GM19239 (cell line): Measurements from ENCODE around the gene MYOZ1.
"Not testable (repeated sequence)": the region's sequence is repeated elsewhere in the genome, so short reads cannot be mapped to it uniquely, and the experiment has no call there.

ENCODE experiments used
- DNase-seq: peaks from one replicate; pipeline ENCODE4 v3.0.0; 2011; ENCODE audit warnings: low spot score; ENCODE audit not compliant: insufficient read length
- FAIRE-seq: peaks from 2 replicates; lab custom pipeline; 2011; peaks lifted over from hg19 to GRCh38; lab: Jason Lieb, UNC

Gene MYOZ1

DNA sequence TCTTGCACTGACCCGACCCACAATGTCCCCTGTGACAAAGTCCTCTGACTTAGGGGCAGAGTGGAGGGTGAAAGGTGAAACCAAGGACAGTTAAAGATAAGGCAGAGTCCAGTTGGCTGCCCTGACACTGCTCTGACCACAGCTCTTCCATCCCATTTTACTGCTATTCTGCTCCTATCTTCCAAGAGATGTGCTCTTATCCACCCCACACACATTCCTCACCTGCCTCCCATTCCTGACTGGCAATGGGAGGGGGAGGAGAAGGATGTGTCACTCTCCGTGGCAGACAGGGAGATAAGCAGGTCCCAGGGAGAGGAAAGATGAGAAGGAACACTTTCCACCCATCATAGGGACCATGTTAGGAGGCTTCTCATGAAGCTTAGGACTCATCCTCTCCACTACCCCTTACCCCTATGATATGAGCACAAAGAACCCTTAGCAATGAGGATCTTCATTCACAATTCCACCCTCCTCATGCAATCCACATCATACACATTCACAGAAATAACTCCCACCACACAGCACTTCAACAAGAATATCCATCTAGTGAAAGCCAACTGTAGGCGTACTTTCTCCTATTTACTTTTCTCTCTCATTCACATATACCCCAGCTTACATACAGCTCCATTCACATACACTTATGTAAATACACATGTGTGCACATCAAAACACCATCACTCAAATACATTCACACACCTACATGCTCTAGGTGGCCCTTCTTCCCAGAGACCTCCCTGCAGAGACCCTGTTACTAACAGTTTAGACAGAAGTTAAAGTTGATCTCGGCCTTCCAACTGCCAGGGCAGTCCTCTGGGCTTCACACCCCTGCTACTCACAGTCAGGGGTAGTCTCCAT lies 7.9 kb upstream of the MYOZ1 start:
- no peak for DNase-seq
- FAIRE-seq: no peak

DNA sequence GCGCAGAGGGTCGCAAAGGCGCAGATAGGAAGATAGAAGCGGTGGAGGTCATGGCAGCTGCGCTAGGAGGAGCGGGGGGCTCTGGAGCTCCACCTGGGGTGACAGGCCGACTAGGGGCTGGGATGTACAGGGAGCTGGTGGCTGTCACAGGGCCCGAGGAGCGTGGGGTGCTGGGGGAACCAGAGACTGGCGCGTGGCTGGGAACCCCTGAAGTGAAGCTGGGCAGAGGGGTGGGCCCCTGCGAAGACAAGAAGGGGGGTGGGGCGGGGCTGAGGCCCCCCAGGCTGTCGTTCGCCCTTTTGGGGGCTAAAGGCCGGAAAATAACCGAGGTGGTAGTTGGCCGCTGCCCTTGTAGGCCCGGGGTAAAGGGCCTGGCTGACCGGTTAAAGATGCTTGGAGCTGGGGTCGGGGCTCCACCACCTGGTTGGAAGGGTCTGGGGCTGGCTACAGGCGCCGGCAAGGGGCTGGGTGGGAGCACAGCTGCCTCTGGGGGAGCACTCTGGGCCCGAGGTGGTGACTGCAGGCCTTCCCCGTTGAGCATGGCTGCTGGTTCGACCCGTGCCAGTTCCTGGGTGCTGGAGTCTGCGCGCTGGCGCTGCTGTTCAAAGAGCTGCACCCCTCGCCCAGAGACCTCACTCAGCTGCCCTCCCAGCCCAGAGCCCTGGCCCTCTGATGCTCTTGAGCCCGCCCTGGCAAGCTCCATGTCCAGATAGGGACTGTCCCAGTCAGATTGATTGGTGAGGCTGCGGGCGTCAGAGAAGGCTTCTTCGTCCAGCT lies 6.8 kb upstream of the MYOZ1 start:
- FAIRE-seq (no peak), DNase-seq (no peak)

- FAIRE-seq: no peak
- no peak for DNase-seq
These were observed 6.1 kb upstream of the MYOZ1 start for GRCh38 chr10:73647211-73647874.

DNA sequence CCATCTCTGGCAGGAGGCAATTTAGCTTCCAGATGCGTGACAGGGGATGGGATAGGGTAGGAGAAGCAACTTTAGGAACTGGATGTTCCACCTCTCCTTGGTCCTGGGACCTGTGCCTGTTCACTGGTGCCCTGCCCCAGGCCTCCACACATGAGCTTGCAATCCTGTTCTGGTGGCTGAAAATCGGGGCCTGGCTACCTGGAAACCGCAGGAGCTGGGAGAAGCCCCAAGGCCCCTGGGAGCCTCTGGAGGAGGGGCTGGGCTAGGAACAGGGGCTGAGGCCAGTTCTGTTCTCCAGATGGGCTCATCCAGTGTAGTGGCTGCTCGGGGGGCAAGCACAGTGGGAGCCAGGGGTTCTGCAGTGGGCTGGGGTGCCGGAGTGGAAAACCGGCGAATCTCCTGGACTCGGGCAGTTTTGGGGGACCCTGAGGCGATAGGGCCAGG lies 5.3 kb upstream of the MYOZ1 start:
- DNase-seq (no peak), FAIRE-seq (no peak)

DNA sequence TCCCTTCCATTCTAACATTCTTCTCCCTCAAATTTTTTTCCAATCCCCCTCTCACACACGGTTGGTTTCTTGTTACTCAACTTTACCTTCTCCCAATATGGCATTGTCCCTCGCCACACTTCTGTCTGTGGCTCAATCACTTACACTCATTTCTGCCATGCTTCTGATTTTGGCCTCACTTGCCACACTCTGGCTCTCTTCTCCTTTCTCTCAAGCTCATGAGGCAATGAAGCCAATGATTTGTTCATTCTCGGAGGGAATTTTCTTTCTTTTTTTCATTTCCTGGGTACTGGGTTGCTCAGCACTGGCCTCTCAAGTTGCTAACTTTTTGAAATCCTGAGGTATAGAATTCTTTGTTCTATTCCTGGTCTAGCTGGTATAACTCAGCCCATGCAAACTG lies 4.0 kb upstream of the MYOZ1 start:
- DNase-seq: no peak
- peak; percentile 40 for FAIRE-seq

- DNase-seq (no peak), FAIRE-seq (no peak)
These were observed 3.5 kb upstream of the MYOZ1 start for GRCh38 chr10:73644767-73645166.

GRCh38 chr10:73644015-73644743 lies 2.9 kb upstream of the MYOZ1 start:
- FAIRE-seq (peak; percentile 91), DNase-seq (peak; percentile 69)

DNA sequence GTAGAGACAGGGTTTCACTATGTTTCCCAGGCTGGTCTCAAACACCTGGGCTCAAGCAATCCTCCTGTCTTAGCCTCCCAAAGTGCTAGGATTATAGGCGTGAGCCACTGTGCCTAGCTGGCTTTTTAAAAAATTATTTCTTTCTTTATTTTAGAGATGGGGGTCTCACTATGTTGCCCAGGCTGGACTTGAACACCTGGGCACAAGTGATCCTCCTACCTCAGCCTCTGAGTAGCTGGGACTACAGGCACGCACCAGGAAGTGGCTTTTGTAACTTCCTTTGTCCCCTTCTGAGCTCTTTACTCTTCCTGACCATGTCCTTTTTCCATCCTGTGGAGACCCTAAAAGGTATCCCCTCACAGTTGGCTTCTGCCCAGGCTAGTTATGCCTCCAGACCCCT lies 2.1 kb upstream of the MYOZ1 start:
- no peak for DNase-seq
- no peak for FAIRE-seq

GRCh38 chr10:73639286-73639685 lies 2.0 kb downstream of the MYOZ1 start:
- FAIRE-seq (no peak), DNase-seq (no peak)

GRCh38 chr10:73635781-73636180 lies 5.5 kb downstream of the MYOZ1 start:
- DNase-seq (no peak), FAIRE-seq (no peak)

GRCh38 chr10:73634421-73634820 lies 6.9 kb downstream of the MYOZ1 start:
- DNase-seq (no peak), FAIRE-seq (no peak)

DNA sequence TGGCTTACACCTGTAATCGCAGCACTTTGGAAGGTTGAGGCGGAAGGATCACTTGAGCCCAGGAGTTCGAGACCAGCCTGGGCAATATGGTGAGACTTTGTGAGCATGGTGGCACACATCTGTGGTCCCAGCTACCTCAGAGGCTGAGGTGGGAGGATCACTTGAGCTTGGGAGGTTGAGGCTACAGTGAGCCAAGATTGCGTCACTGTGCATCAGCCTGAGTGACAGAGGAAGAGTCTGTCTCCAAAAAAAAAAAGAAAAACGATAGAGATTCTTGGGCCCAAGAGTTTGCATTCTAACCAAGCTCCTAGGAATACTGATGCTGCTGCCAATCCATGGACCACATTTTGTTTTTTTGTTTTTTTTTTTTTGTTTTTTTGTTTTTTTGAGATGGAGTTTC lies 12.1 kb downstream of the MYOZ1 start:
- FAIRE-seq: no peak
- DNase-seq: no peak

GRCh38 chr10:73628405-73628804 lies 12.9 kb downstream of the MYOZ1 start:
- DNase-seq: no peak
- no peak for FAIRE-seq

DNA sequence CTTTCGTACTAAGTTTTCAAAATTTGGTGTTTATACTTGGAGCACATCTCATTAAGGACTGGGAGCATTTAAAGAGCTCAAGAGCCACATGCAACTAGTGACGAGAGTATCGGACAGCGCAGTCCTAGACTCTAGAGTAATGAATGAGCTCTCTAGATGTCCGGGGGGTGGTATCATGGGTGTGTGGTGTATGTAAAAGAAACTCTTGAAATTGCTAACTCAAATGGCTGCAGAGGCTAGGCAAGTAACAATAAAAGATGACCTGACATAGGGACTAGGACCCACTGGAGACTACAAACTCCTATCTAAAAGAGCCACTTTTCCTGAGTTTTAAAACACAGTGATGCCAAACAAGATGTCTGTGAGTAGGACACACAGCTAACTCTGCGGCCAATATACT lies 14.0 kb downstream of the MYOZ1 start:
- no peak for FAIRE-seq
- no peak for DNase-seq

GRCh38 chr10:73625884-73626752 lies 15.2 kb downstream of the MYOZ1 start:
- FAIRE-seq (peak; percentile 99), DNase-seq (peak; percentile 94)

GRCh38 chr10:73625004-73625883 lies 16.0 kb downstream of the MYOZ1 start:
- no peak for FAIRE-seq
- no peak for DNase-seq

GRCh38 chr10:73623056-73623455 lies 18.2 kb downstream of the MYOZ1 start:
- no peak for DNase-seq
- FAIRE-seq: no peak

DNA sequence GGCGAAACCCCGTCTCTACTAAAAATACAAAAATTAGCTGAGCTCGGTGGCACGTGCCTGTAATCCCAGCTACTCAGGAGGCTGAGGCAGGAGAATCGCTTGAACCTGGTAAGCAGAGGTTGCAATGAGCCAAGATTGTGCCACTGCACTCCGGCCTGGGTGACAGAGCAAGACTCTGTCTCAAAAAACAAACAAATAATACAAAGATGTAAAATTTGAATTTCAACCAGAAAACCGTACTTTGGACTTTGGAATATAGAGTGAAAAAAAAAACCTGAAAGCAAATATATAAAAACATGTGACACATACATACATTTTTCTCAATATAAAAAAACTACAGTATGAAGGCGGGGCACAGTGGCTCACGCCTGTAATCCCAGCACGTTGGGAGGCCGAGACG lies 20.3 kb downstream of the MYOZ1 start:
- not testable (repeated sequence) for FAIRE-seq, DNase-seq
